Esophagus muscularis mucosa (tissue), 4 donors: ENCODE measurements around the gene DNA2. TPM values are rescaled to one million over a fixed set of nuclear protein-coding genes. Genes with fewer than 3 reads are reported as not detected.

Experiments used
- DNase-seq: peaks from one replicate; pipeline ENCODE4 v3.0.0-alpha.2; 2017; ENCODE audit errors: extremely low spot score
- H3K27ac ChIP-seq, 4 donors: fragments of 200-600 bp; sonication (generic); replicated peaks in 1 of 4; 1 replicate in 3 of 4; 2 replicates in 1 of 4; pipeline ENCODE4 v1.5.1; 2016 to 2019; ENCODE audit warnings: mild to moderate bottlenecking in 1 of 4
- H3K27me3 ChIP-seq, 4 donors: fragments of 200-600 bp; sonication (generic); one replicate each; pipeline versions ENCODE4 v1.5.1 to v1.6.0; 2016 to 2019
- H3K36me3 ChIP-seq, 4 donors: fragments of 200-600 bp; sonication (generic); one replicate each; pipeline ENCODE4 v1.5.1; 2016 to 2019
- H3K4me1 ChIP-seq, 4 donors: fragments of 200-600 bp; sonication (generic); one replicate each; pipeline ENCODE4 v1.5.1; 2016 to 2019
- H3K4me3 ChIP-seq, 4 donors: fragments of 200-600 bp; sonication (generic); 1 replicate in 2 of 4; 2 replicates in 2 of 4; pipeline ENCODE4 v1.5.1; 2016 to 2019; ENCODE audit warnings: mild to moderate bottlenecking in 4 of 4, moderate library complexity in 1 of 4
- H3K9me3 ChIP-seq, 4 donors: fragments of 200-600 bp; sonication (generic); 1 replicate in 3 of 4; 2 replicates in 1 of 4; pipeline ENCODE4 v1.5.1; 2016 to 2019
- EP300 ChIP-seq: sonication (generic); formaldehyde crosslinking; IDR thresholded peaks from one replicate; pipeline ENCODE4 v1.6.1; 2017; ENCODE audit warnings: antibody characterized with exemption
- POLR2A ChIP-seq: fragments of 450-650 bp; IDR thresholded peaks from one replicate; pipeline ENCODE4 v1.6.1; 2017; ENCODE audit warnings: antibody characterized with exemption, moderate library complexity, mild to moderate bottlenecking, low read depth
- POLR2AphosphoS5 ChIP-seq, 2 donors: sonication (generic); formaldehyde crosslinking; IDR thresholded peaks; one replicate each; pipeline ENCODE4 v1.6.1; 2017; ENCODE audit warnings: antibody characterized with exemption in 2 of 2
- WGBS: methylation state at CpG from one replicate; pipeline ENCODE4 v1.1.5; 2018; 5-methylcytosine and 5-hydroxymethylcytosine counted together
- intact Hi-C: fragments of 100-400 bp; cut with DNase I; formaldehyde crosslinking; loops from one replicate; pipeline ENCODE4 v1.15.1; 2023
- total RNA-seq, 4 donors: library from RNA; depleted of rRNA; stranded (reverse); fragments of >200 nt; gene quantifications; one replicate each; pipeline versions ENCODE4 v1.1.0 to v1.2.1, GENCODE V29; 2016
- TF ChIP-seq, protein P1 (sequence below), 3 experiments: fragments of 200-600 bp in 2 of 3; fragments of 450-650 bp in 1 of 3; sonication (generic) in 2 of 3; IDR thresholded peaks; one replicate each; pipeline ENCODE4 v1.5.1; 2017 to 2019; ENCODE audit warnings: antibody characterized with exemption in 3 of 3, mild to moderate bottlenecking in 2 of 3, moderate library complexity in 1 of 3

The DNA2 gene
- total RNA-seq, 4 donors from 2014 or later: 2.0 to 2.9 (median 2.6) TPM

DNA sequence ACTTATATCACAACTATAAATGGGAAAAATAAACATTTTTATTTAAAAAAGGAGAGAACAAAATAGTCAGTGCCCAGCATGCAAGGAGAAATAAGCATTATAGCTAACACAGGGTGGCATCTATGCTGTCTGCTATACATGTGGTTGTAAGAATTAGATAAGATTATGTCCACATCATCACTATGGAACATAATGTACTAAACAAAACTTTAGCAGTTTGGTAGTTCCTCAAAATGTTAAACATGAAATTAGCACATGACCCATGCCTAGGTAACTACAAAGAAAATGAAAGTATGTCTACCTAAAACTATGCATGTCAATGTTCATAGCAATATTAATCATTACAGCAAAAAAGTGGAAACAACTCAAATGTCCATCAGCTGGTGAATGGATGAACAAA lies 36.0 kb downstream of the DNA2 start:
- intact Hi-C loops: no loop called here
- no peak for DNase-seq
- Histone ChIP-seq H3K9me3 (no peaks in the 10 kb centered on the region), H3K36me3 (no peaks in the 10 kb centered on the region), H3K4me3 (no peak overlapping the region), H3K4me1 (no peaks in the 10 kb centered on the region), H3K27me3 (no peaks in the 10 kb centered on the region), H3K27ac (no peak overlapping the region)
- TF ChIP-seq, protein P1, sequence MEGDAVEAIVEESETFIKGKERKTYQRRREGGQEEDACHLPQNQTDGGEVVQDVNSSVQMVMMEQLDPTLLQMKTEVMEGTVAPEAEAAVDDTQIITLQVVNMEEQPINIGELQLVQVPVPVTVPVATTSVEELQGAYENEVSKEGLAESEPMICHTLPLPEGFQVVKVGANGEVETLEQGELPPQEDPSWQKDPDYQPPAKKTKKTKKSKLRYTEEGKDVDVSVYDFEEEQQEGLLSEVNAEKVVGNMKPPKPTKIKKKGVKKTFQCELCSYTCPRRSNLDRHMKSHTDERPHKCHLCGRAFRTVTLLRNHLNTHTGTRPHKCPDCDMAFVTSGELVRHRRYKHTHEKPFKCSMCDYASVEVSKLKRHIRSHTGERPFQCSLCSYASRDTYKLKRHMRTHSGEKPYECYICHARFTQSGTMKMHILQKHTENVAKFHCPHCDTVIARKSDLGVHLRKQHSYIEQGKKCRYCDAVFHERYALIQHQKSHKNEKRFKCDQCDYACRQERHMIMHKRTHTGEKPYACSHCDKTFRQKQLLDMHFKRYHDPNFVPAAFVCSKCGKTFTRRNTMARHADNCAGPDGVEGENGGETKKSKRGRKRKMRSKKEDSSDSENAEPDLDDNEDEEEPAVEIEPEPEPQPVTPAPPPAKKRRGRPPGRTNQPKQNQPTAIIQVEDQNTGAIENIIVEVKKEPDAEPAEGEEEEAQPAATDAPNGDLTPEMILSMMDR (IDR thresholded peaks at IDR 0.05): no peak
- TF ChIP-seq POLR2AphosphoS5 (IDR thresholded peaks at IDR 0.05) (no peak), POLR2A (no peak), EP300 (no peak)

DNA sequence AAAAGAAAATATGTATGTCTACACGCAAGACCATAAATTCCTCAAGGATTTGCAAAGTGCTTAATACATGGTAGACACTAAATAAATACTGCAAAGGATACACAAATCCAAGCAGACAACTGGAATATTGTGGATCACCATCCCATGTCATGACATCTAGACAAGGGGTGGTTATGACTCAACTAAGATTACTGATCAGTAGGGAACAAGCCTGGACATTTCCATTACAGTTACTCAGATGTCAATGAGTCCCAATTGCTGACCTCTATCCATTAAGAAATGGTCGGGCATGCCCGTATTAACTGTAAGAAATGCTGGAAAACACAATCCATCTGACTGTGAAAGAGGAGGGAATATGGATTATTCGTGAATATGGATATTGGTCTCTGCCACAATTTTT lies 37.1 kb downstream of the DNA2 start:
- TF ChIP-seq EP300 (no peak), POLR2AphosphoS5 (IDR thresholded peaks at IDR 0.05) (no peak), POLR2A (no peak)
- TF ChIP-seq, protein P1 (IDR thresholded peaks at IDR 0.05): no peak
- Histone ChIP-seq H3K4me1 (no peaks in the 10 kb centered on the region), H3K27me3 (no peaks in the 10 kb centered on the region), H3K36me3 (no peaks in the 10 kb centered on the region), H3K27ac (no peak overlapping the region), H3K9me3 (no peaks in the 10 kb centered on the region), H3K4me3 (no peak overlapping the region)
- DNase-seq: peak; percentile 14
- WGBS: 92% methylated on average over 4 of the region's 4 CpGs
- intact Hi-C loops: no loop called here

GRCh38 chr10:68428396-68429104 lies 43.2 kb downstream of the DNA2 start:
- intact Hi-C loops: no loop called here
- Histone ChIP-seq H3K27me3 (no peaks in the 10 kb centered on the region), H3K4me3 (no peak overlapping the region), H3K9me3 (no peaks in the 10 kb centered on the region), H3K36me3 (no peaks in the 10 kb centered on the region), H3K27ac (no peak overlapping the region), H3K4me1 (no peaks in the 10 kb centered on the region)
- TF ChIP-seq, protein P1 (IDR thresholded peaks at IDR 0.05): no peak
- 93% methylated on average over 5 of the region's 5 CpGs for WGBS
- DNase-seq: peak; percentile 37

DNA sequence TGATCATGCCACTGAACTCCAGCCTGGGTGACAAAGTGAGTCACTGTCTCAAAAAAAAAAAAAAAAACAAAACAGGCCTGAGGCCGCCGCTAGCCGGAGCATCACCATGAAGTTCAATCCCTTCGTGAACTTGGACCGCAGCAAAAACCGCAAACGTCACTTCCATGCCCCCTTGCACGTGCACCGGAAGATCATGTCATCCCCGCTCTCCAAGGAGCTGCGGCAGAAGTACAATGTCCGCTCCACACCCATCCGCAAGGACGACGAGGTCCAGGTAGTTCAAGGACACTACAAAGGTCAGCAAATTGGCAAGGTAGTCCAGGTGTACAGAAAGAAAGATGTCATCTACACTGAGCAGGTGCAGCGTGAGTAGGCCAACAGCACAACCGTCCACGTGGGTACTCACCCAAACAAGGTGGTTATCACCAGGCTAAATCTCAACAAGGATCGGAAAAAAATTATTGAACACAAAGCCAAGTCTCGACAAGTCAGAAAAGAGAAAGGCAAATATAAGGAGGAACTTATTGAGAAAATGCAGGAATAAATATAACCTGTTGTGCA lies 47.2 kb downstream of the DNA2 start:
- TF ChIP-seq POLR2A: no peak
- TF ChIP-seq EP300: no peak
- TF ChIP-seq POLR2AphosphoS5 (IDR thresholded peaks at IDR 0.05): no peak
- TF ChIP-seq, protein P1 (IDR thresholded peaks at IDR 0.05): no peak
- H3K27me3 ChIP-seq: no peaks in the 10 kb centered on the region
- WGBS: 87% methylated on average over 19 of the region's 20 CpGs
- no peak overlapping the region for H3K4me3 ChIP-seq
- no peaks in the 10 kb centered on the region for H3K4me1 ChIP-seq
- intact Hi-C loops: no loop called here
- no peak overlapping the region for H3K27ac ChIP-seq
- H3K9me3 ChIP-seq: no peaks in the 10 kb centered on the region
- DNase-seq: no peak
- H3K36me3 ChIP-seq: peaks cover 0 to 4% (median 0%) of the 10 kb centered on the region in 4 donors

DNA sequence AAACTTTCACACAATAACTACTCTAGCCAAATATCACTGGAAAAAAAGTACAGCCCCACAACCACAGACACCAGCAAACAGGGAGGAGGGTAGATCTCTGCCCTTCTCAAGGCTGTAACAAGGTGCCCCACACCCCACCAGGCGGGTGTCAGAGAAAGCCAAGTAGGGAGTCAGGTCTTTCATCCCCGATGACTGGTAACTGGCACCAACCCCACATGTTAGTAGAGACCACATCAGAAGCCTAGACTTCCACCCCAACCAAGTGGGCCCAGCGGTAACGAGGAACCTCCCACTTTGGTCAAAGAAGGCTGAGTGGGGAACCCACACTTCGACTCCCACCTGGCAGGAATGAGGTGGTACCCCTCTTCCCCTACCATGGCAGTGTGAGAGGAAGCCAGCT lies 48.3 kb downstream of the DNA2 start:
- no peaks in the 10 kb centered on the region for H3K9me3 ChIP-seq
- no peaks in the 10 kb centered on the region for H3K4me1 ChIP-seq
- TF ChIP-seq POLR2A: no peak
- TF ChIP-seq POLR2AphosphoS5 (IDR thresholded peaks at IDR 0.05): no peak
- TF ChIP-seq EP300: no peak
- TF ChIP-seq, protein P1 (IDR thresholded peaks at IDR 0.05): no peak
- intact Hi-C loops: no loop called here
- H3K27me3 ChIP-seq: no peaks in the 10 kb centered on the region
- DNase-seq: peak; percentile 62
- 100% methylated on average over 4 of the region's 5 CpGs for WGBS
- H3K27ac ChIP-seq: no peak overlapping the region
- no peak overlapping the region for H3K4me3 ChIP-seq
- peaks cover 0 to 4% (median 0%) of the 10 kb centered on the region in 4 donors for H3K36me3 ChIP-seq
